Spleen (tissue), 11 donors: ENCODE data around the gene KRTAP10-3. TPM values are rescaled to one million over a fixed set of nuclear protein-coding genes. Genes with fewer than 3 reads are reported as not detected.
"Not testable (repeated sequence)": the region's sequence is repeated elsewhere in the genome, so short reads cannot be mapped to it uniquely, and the experiment has no call there.

ENCODE experiments used
- DNase-seq: peaks from one replicate; pipeline ENCODE4 v3.0.0-alpha.2; 2020
- H3K27ac ChIP-seq, 8 donors: fragments of 200-600 bp; sonication (generic) in 7 of 8; 1 replicate in 4 of 8; 2 replicates in 4 of 8; pipeline versions ENCODE4 v1.5.0 to v1.8.0; 2016 to 2021; ENCODE audit warnings: inconsistent platforms in 4 of 8, mild to moderate bottlenecking in 4 of 8, moderate library complexity in 1 of 8
- H3K27me3 ChIP-seq, 7 donors: fragments of 200-600 bp; sonication (generic) in 6 of 7; replicated peaks in 1 of 7; 1 replicate in 4 of 7; 2 replicates in 3 of 7; pipeline versions ENCODE4 v1.5.0 to v1.8.0; 2016 to 2021; ENCODE audit warnings: inconsistent platforms in 3 of 7, mild to moderate bottlenecking in 1 of 7
- H3K36me3 ChIP-seq, 6 donors: fragments of 200-600 bp; sonication (generic) in 5 of 6; 1 replicate in 4 of 6; 2 replicates in 2 of 6; pipeline versions ENCODE4 v1.5.0 to v1.8.0; 2016 to 2021; ENCODE audit warnings: inconsistent platforms in 2 of 6
- H3K4me1 ChIP-seq, 6 donors: fragments of 200-600 bp; sonication (generic) in 5 of 6; 1 replicate in 3 of 6; 2 replicates in 3 of 6; pipeline versions ENCODE4 v1.5.0 to v1.8.0; 2016 to 2021; ENCODE audit warnings: inconsistent platforms in 3 of 6
- H3K4me3 ChIP-seq, 8 donors: fragments of 200-600 bp; sonication (generic) in 7 of 8; 1 replicate in 4 of 8; 2 replicates in 4 of 8; pipeline versions ENCODE4 v1.5.0 to v1.8.0; 2016 to 2021; ENCODE audit warnings: inconsistent platforms in 4 of 8, mild to moderate bottlenecking in 4 of 8, moderate library complexity in 2 of 8
- H3K9me3 ChIP-seq, 8 donors: fragments of 200-600 bp; sonication (generic) in 7 of 8; 1 replicate in 4 of 8; 2 replicates in 4 of 8; pipeline versions ENCODE4 v1.5.0 to v1.8.0; 2016 to 2021; ENCODE audit warnings: inconsistent platforms in 4 of 8
- CTCF ChIP-seq, 11 experiments: fragments of 200-600 bp in 7 of 11; fragments of 450-650 bp in 4 of 11; sonication (generic) in 4 of 11; IDR thresholded peaks in 8 of 11; conservative IDR thresholded peaks in 3 of 11; 1 replicate in 7 of 11; 2 replicates in 4 of 11; pipeline versions ENCODE4 v1.4.0 to v1.8.0; 2016 to 2021; ENCODE audit warnings: antibody characterized with exemption in 11 of 11, inconsistent platforms in 4 of 11, mild to moderate bottlenecking in 1 of 11
- POLR2A ChIP-seq, 3 donors: fragments of 450-650 bp; IDR thresholded peaks; one replicate each; pipeline ENCODE4 v1.5.1; 2017; ENCODE audit warnings: antibody characterized with exemption in 3 of 3, mild to moderate bottlenecking in 1 of 3
- POLR2AphosphoS5 ChIP-seq, 3 donors: sonication (generic); formaldehyde crosslinking; IDR thresholded peaks; one replicate each; pipeline ENCODE4 v1.5.1; 2017; ENCODE audit warnings: antibody characterized with exemption in 3 of 3
- WGBS, 5 donors: extraction: QIAGEN DNeasy Blood & Tissue Kit in 3 of 5; methylation state at CpG; one replicate each; pipeline versions ENCODE4 v1.1.5 to v1.1.7; 2013 to 2018; 5-methylcytosine and 5-hydroxymethylcytosine counted together
- intact Hi-C: fragments of 100-400 bp; cut with DNase I; formaldehyde crosslinking; loops from one replicate; pipeline ENCODE4 v1.15.0; 2023; ENCODE audit warnings: low total_unique reads
- polyA plus RNA-seq, 3 donors: library from polyadenylated mRNA; stranded (reverse); fragments of 200-250 nt; gene quantifications; one replicate each; pipeline ENCODE4 v1.2.1, GENCODE V29; 2013
- total RNA-seq, 7 donors: library from RNA; depleted of rRNA in 3 of 7; stranded (reverse); fragments of >200 nt in 3 of 7; fragmentation: NEBNext Ultra II Directional in 4 of 7; extraction: Animal tissue kit (Norgen Biotek cat#: 25700) in 4 of 7; gene quantifications; one replicate each; pipeline versions ENCODE4 v1.1.0 to v1.2.1, GENCODE V29; 2016 to 2021
- donor health status: healthy with polysubstance abuse.
- donor health status: DM: no; HTN: no; CAD: no; lungs with moderate emphysema.
- donor health status: DM: no; HTN: no; CAD: no.
- donor health status: Bipolar disorder and iron deficiency.
- donor health status: healthy.
- donor health status: DM: no; HTN: no; CAD: no.
- donor health status: DM: yes; HTN: yes; CAD: no.

KRTAP10-3 gene
- total and polyA plus RNA-seq, 10 donors = not detected

- Histone ChIP-seq H3K27ac (peak overlapping the region in 1 of 8 donors; percentile 65), H3K4me1 (peaks cover 0 to 24% (median 3%) of the 10 kb centered on the region in 6 donors), H3K27me3 (peaks cover 0 to 8% (median 0%) of the 10 kb centered on the region in 7 donors), H3K36me3 (no peaks in the 10 kb centered on the region), H3K4me3 (no peak overlapping the region), H3K9me3 (peaks cover 4 to 35% (median 24%) of the 10 kb centered on the region in 8 donors)
- DNase-seq = no peak
- intact Hi-C loops = no loop called here
- 90 to 100% (median 98%) methylated on average over 1 of the region's 1 CpG for WGBS, 5 donors
- TF ChIP-seq POLR2AphosphoS5 (IDR thresholded peaks at IDR 0.05) (no peak), POLR2A (IDR thresholded peaks at IDR 0.05) (no peak), CTCF (IDR thresholded peaks at IDR 0.05 in 8 of 11, conservative IDR thresholded peaks at IDR 0.05 in 3 of 11) (no peak)
These were observed 5.5 kb upstream of the KRTAP10-3 start for GRCh38 chr21:44564099-44564498.

DNA sequence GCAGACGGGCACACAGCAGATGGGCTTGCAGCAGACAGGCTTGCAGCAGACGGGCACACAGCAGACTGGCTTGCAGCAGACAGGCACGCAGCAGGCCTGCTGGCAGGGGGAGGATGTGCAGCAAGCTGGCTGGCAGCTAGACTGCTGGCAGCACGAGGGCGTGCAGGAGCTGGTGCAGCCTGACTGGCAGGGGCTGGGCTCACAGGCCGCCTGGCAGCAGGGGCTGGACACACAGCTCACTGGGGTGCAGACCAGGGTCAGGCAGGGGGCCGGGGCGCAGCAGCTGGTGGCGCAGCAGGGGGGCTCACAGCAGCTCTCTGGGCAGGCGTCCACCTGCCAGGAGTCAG, 293 bp downstream of the KRTAP10-3 start:
- DNase-seq = peak; percentile 74
- WGBS, 5 donors = 71 to 81% (median 76%) methylated on average over 8 to 10 of the region's 10 CpGs

GRCh38 chr21:44557491-44558328, 885 bp downstream of the KRTAP10-3 start:
- Histone ChIP-seq H3K9me3 (peaks cover 1 to 29% (median 10%) of the 10 kb centered on the region in 8 donors), H3K36me3 (no peaks in the 10 kb centered on the region), H3K27ac (no peak overlapping the region), H3K27me3 (peaks cover 0 to 30% (median 0%) of the 10 kb centered on the region in 7 donors), H3K4me3 (no peak overlapping the region), H3K4me1 (peaks cover 0 to 14% (median 0%) of the 10 kb centered on the region in 6 donors)
- TF ChIP-seq CTCF (IDR thresholded peaks at IDR 0.05 in 8 of 11, conservative IDR thresholded peaks at IDR 0.05 in 3 of 11) (no peak), POLR2A (IDR thresholded peaks at IDR 0.05) (no peak), POLR2AphosphoS5 (IDR thresholded peaks at IDR 0.05) (no peak)
- DNase-seq = peak; percentile 65
- intact Hi-C loops = no loop called here
- WGBS, 5 donors = 55 to 65% (median 62%) methylated on average over 26 to 30 of the region's 30 CpGs

More for the DNA sequence above, 293 bp downstream of the KRTAP10-3 start:
- intact Hi-C loops, H3K27ac ChIP-seq, H3K4me3 ChIP-seq, H3K36me3 ChIP-seq: not testable (repeated sequence)
- Histone ChIP-seq H3K9me3 (peaks cover 4 to 35% (median 15%) of the 10 kb centered on the region in 8 donors), H3K27me3 (peaks cover 0 to 29% (median 0%) of the 10 kb centered on the region in 7 donors), H3K4me1 (peaks cover 0 to 14% (median 0%) of the 10 kb centered on the region in 6 donors)

- WGBS, 5 donors = 57 to 66% (median 63%) methylated on average over 9 of the region's 9 CpGs
- DNase-seq = no peak
- H3K36me3 ChIP-seq = no peaks in the 10 kb centered on the region
- H3K9me3 ChIP-seq = peaks cover 0 to 20% (median 1%) of the 10 kb centered on the region in 8 donors
- TF ChIP-seq POLR2A (IDR thresholded peaks at IDR 0.05) = no peak
- no peak for TF ChIP-seq CTCF (IDR thresholded peaks at IDR 0.05 in 8 of 11, conservative IDR thresholded peaks at IDR 0.05 in 3 of 11)
- no peak for TF ChIP-seq POLR2AphosphoS5 (IDR thresholded peaks at IDR 0.05)
- H3K4me1 ChIP-seq = peaks cover 0 to 14% (median 0%) of the 10 kb centered on the region in 6 donors
- no peak overlapping the region for H3K27ac ChIP-seq
- H3K27me3 ChIP-seq = peaks cover 0 to 39% (median 0%) of the 10 kb centered on the region in 7 donors
- no peak overlapping the region for H3K4me3 ChIP-seq
- intact Hi-C loops = no loop called here
These were observed 1.7 kb downstream of the KRTAP10-3 start for GRCh38 chr21:44556879-44557278.
